ENCODE data around the gene GPATCH1. TPM values are rescaled to one million over a fixed set of nuclear protein-coding genes. Genes with fewer than 3 reads are reported as not detected.

GPATCH1 gene
- total RNA-seq, 4 donors from 2014 or later, result 4.5 to 7.6 (median 5.5) TPM

GRCh38 chr19:33133438-33134031, 52.6 kb downstream of the GPATCH1 start:
- TF ChIP-seq CTCF (IDR thresholded peaks at IDR 0.05), result no peak
- ATAC-seq (ENCODE audit: low FRiP score), result no peak
- DNase-seq (ENCODE audit: low spot score), result no peak

GRCh38 chr19:33134571-33135041, 53.6 kb downstream of the GPATCH1 start:
- ATAC-seq (ENCODE audit: low FRiP score), result no peak

GRCh38 chr19:33139165-33139564, 58.2 kb downstream of the GPATCH1 start:
- DNase-seq (ENCODE audit: low spot score) (no peak), ATAC-seq (ENCODE audit: low FRiP score) (no peak)
- no peak for TF ChIP-seq CTCF (IDR thresholded peaks at IDR 0.05)

More at GRCh38 chr19:33134571-33135041, 53.6 kb downstream of the GPATCH1 start:
- DNase-seq (ENCODE audit: low spot score), result no peak
- no peak for TF ChIP-seq CTCF (IDR thresholded peaks at IDR 0.05)

GRCh38 chr19:33143897-33144405, 63.0 kb downstream of the GPATCH1 start:
- peak in 2 of 3 donors; percentile 62 to 72 for TF ChIP-seq CTCF (IDR thresholded peaks at IDR 0.05)
- DNase-seq (ENCODE audit: low spot score) (peak; percentile 33), ATAC-seq (ENCODE audit: low FRiP score) (peak; percentile 89)

- ATAC-seq (ENCODE audit: low FRiP score), result no peak
- no peak for TF ChIP-seq CTCF (IDR thresholded peaks at IDR 0.05)
- no peak for DNase-seq (ENCODE audit: low spot score)
These were observed 65.2 kb downstream of the GPATCH1 start for GRCh38 chr19:33146209-33146608.

GRCh38 chr19:33147538-33147937, 66.6 kb downstream of the GPATCH1 start:
- DNase-seq (ENCODE audit: low spot score) (no peak), ATAC-seq (ENCODE audit: low FRiP score) (no peak)
- TF ChIP-seq CTCF (IDR thresholded peaks at IDR 0.05), result no peak
